Measurements from ENCODE around the gene DUOX1. TPM values are rescaled to one million over a fixed set of nuclear protein-coding genes. Genes with fewer than 3 reads are reported as not detected.

The DUOX1 gene
- total and polyA plus RNA-seq, 7 experiments from 2014 or later, result 0.05 to 2.0 (median 0.76) TPM; not detected in 3

DNA sequence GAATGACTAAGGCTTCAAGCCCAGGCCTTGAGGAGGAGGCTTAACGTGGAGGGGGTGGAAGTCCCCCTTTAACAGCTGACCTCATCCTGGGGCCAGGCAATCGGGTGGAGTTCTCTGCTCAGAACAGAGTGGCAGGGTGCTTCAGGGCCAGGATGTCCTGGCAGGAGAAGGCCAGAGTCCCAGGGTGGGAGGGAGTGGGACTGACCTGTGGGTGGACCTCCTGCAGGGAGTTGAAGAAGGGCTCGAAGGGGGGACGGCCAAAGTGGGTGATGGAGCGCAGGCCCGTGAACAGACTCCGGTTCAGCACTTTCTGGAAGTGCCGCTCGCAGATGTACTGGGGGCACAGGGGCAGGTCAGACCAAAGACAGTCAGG is 35.5 kb upstream of the DUOX1 start:
- no peaks in the 10 kb centered on the region for H3K4me1 Mint-ChIP-seq
- Histone ChIP-seq H3K27me3 (ENCODE audit: control insufficient read depth in 2 of 2, insufficient read depth in 2 of 2, low read length in 2 of 2) (no peaks in the 10 kb centered on the region), H3K4me1 (ENCODE audit: control insufficient read depth in 2 of 2, insufficient read depth in 2 of 2, low read length in 2 of 2) (no peaks in the 10 kb centered on the region), H3K4me3 (ENCODE audit: low read length) (no peak overlapping the region), H3K36me3 (ENCODE audit: control insufficient read depth in 2 of 3, insufficient read depth in 3 of 3, low read length in 3 of 3) (no peaks in the 10 kb centered on the region), H3K9me3 (ENCODE audit: control insufficient read depth in 2 of 3, low read length in 3 of 3) (no peaks in the 10 kb centered on the region), H3K27ac (ENCODE audit: low read depth, low read length) (no peak overlapping the region)
- peaks cover 9 to 25% (median 18%) of the 10 kb centered on the region in 5 donors for H3K27me3 Mint-ChIP-seq
- no peak overlapping the region for H3K27ac Mint-ChIP-seq
- ATAC-seq (no peak), DNase-seq (no peak)
- ChIA-PET CTCF (no interaction called here), POLR2A (no interaction called here)
- H3K4me3 Mint-ChIP-seq, result no peak overlapping the region
- no peaks in the 10 kb centered on the region for H3K36me3 Mint-ChIP-seq
- H3K9me3 Mint-ChIP-seq, result peaks cover 0 to 2% (median 0%) of the 10 kb centered on the region in 11 donors
- intact Hi-C loops (cut with micrococcal nuclease), result no loop called here

DNA sequence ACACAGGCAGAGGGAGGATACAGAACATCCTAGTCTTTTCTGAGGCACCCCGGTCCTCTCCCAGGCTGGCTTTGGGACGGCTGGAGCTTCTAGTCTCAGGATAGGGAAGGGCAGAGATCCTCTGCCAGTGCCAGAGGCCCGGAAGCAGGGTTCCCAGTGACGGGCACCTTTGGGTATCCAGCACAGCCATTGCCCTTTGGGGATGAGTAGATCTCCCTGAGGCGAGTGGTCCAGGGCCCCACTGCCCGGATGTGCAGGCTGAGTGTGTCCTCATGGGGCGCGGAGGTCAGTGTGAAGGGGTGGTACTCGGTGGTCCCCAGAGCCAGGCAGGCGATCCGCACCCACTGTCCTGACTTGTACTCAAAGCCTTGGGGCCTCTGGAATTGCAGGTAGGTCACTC is 34.1 kb upstream of the DUOX1 start:
- Histone ChIP-seq H3K9me3 (ENCODE audit: control insufficient read depth in 2 of 3, low read length in 3 of 3) (no peaks in the 10 kb centered on the region), H3K27ac (ENCODE audit: low read depth, low read length) (no peak overlapping the region), H3K27me3 (ENCODE audit: control insufficient read depth in 2 of 2, insufficient read depth in 2 of 2, low read length in 2 of 2) (no peaks in the 10 kb centered on the region), H3K4me1 (ENCODE audit: control insufficient read depth in 2 of 2, insufficient read depth in 2 of 2, low read length in 2 of 2) (no peaks in the 10 kb centered on the region), H3K4me3 (ENCODE audit: low read length) (no peak overlapping the region), H3K36me3 (ENCODE audit: control insufficient read depth in 2 of 3, insufficient read depth in 3 of 3, low read length in 3 of 3) (no peaks in the 10 kb centered on the region)
- no peaks in the 10 kb centered on the region for H3K4me1 Mint-ChIP-seq
- H3K9me3 Mint-ChIP-seq, result peaks cover 0 to 2% (median 0%) of the 10 kb centered on the region in 11 donors
- DNase-seq (peak in 1 of 9 donors; percentile 17), ATAC-seq (no peak)
- CTCF ChIA-PET, result no interaction called here
- H3K36me3 Mint-ChIP-seq, result no peaks in the 10 kb centered on the region
- intact Hi-C loops (cut with micrococcal nuclease), result no loop called here
- peaks cover 8 to 23% (median 11%) of the 10 kb centered on the region in 5 donors for H3K27me3 Mint-ChIP-seq
- H3K27ac Mint-ChIP-seq, result no peak overlapping the region
- H3K4me3 Mint-ChIP-seq, result no peak overlapping the region
- POLR2A ChIA-PET, result no interaction called here

DNA sequence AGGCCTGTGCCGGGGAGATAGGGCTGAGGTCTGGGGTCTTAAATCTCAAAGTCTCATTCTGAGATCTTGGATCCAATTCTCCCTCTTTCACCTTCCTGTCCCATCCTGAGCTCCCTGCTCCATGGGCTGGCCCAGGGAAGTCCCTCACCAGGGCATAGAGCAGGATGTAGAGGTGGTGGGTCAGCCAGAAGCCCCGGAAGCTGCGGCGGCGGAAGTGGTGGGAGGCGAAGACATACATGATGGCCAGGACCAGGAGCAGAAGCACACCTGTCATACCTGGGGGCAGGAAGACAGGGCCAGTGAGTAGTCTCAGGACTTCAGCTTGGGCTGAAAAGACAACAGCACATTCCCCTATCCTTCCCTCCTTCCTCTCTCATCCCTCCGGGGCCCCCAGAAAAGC is 32.3 kb upstream of the DUOX1 start:
- DNase-seq, result no peak
- no peaks in the 10 kb centered on the region for H3K4me1 Mint-ChIP-seq
- Histone ChIP-seq H3K36me3 (ENCODE audit: control insufficient read depth in 2 of 3, insufficient read depth in 3 of 3, low read length in 3 of 3) (no peaks in the 10 kb centered on the region), H3K9me3 (ENCODE audit: control insufficient read depth in 2 of 3, low read length in 3 of 3) (no peaks in the 10 kb centered on the region), H3K27ac (ENCODE audit: low read depth, low read length) (no peak overlapping the region), H3K4me1 (ENCODE audit: control insufficient read depth in 2 of 2, insufficient read depth in 2 of 2, low read length in 2 of 2) (no peaks in the 10 kb centered on the region), H3K27me3 (ENCODE audit: control insufficient read depth in 2 of 2, insufficient read depth in 2 of 2, low read length in 2 of 2) (no peaks in the 10 kb centered on the region), H3K4me3 (ENCODE audit: low read length) (no peak overlapping the region)
- no peak overlapping the region for H3K4me3 Mint-ChIP-seq
- ChIA-PET CTCF (interaction anchor here (0.6 kb wide), 1 partner anchor 221 kb away, joined by 3 read pairs; no protein-coding TSS in a partner anchor), POLR2A (no interaction called here)
- H3K9me3 Mint-ChIP-seq, result no peaks in the 10 kb centered on the region
- peaks cover 0 to 28% (median 3%) of the 10 kb centered on the region in 5 donors for H3K27me3 Mint-ChIP-seq
- intact Hi-C loops (cut with micrococcal nuclease), result no loop called here
- ATAC-seq, result no peak
- H3K27ac Mint-ChIP-seq, result no peak overlapping the region
- no peaks in the 10 kb centered on the region for H3K36me3 Mint-ChIP-seq

DNA sequence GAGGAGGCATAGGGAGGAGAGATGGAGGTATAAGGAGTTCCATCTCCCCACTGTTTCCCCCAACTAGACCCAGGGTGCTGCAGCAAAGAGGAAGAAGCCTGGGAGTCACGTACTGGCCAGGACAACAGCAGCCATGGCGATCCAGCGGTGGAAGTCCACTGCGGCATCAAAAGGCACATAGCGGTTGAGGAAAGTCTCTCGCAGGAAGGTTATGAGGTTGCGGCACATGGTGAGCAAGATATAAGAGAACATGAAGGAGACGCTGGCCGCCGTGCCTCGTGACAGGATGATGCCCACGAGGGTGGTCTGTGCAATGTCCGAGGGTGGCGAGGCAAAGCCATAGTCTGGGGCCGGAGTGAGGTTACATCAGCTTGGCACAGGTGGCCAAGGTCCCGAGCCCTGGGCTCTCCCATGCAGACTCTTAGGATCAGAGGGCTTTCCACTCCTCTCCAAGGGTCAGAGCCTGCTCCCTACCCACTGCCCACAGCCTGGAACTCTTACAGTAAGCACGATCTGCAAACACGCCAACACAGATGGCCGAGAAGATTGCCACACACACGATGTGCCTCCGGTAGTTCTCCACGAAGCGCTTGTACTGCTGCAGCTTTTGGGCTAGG is 30.1 kb upstream of the DUOX1 start:
- Mint-ChIP-seq H3K27me3 (peaks cover 0 to 23% (median 3%) of the 10 kb centered on the region in 5 donors), H3K4me1 (no peaks in the 10 kb centered on the region), H3K9me3 (no peaks in the 10 kb centered on the region), H3K36me3 (no peaks in the 10 kb centered on the region), H3K27ac (no peak overlapping the region), H3K4me3 (no peak overlapping the region)
- Histone ChIP-seq H3K4me3 (ENCODE audit: low read length) (no peak overlapping the region), H3K4me1 (ENCODE audit: control insufficient read depth in 2 of 2, insufficient read depth in 2 of 2, low read length in 2 of 2) (no peaks in the 10 kb centered on the region), H3K36me3 (ENCODE audit: control insufficient read depth in 2 of 3, insufficient read depth in 3 of 3, low read length in 3 of 3) (no peaks in the 10 kb centered on the region), H3K9me3 (ENCODE audit: control insufficient read depth in 2 of 3, low read length in 3 of 3) (no peaks in the 10 kb centered on the region), H3K27me3 (ENCODE audit: control insufficient read depth in 2 of 2, insufficient read depth in 2 of 2, low read length in 2 of 2) (no peaks in the 10 kb centered on the region), H3K27ac (ENCODE audit: low read depth, low read length) (no peak overlapping the region)
- CTCF ChIA-PET, result no interaction called here
- intact Hi-C loops (cut with micrococcal nuclease), result no loop called here
- ATAC-seq, result no peak
- no peak for DNase-seq
- POLR2A ChIA-PET, result no interaction called here

DNA sequence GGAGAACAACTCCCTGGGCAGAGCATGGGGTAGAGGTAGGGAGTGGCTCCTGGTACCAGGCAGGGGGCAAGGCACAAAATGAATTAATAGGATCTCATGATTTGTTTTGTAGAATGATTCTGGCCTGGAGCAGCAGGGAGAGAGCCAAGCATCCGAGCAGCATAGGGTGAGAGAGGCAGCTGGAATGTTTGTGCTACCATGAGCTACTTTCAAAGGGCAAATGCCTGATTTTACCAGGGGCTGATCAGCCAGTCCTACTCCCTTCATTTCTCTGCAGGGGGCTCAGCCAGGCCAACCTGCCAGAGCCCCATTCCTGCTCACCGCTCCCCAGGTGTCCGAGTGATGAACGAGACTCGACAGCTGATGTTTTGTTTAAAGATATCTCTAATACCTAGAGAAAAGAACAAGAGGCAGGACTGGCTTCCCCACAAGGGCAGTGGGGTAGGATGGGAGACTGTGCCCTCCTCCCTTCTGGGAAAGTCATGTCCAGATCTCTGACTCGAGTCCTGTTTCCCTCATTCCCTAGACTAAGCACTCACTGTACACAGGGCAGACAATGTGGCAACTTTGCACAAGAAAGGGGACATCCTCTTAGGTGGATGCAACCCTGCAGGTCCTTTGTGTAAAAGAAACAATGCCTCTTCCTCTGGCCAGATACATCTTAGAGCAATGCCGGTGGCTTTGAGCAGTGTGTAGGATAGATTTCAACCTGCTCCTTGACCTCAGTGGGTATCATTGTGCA is 28.7 kb upstream of the DUOX1 start:
- POLR2A ChIA-PET, result no interaction called here
- intact Hi-C loops (cut with micrococcal nuclease), result no loop called here
- ATAC-seq (no peak), DNase-seq (no peak)
- CTCF ChIA-PET, result no interaction called here
- Histone ChIP-seq H3K27ac (ENCODE audit: low read depth, low read length) (no peak overlapping the region), H3K27me3 (ENCODE audit: control insufficient read depth in 2 of 2, insufficient read depth in 2 of 2, low read length in 2 of 2) (no peaks in the 10 kb centered on the region), H3K36me3 (ENCODE audit: control insufficient read depth in 2 of 3, insufficient read depth in 3 of 3, low read length in 3 of 3) (no peaks in the 10 kb centered on the region), H3K4me1 (ENCODE audit: control insufficient read depth in 2 of 2, insufficient read depth in 2 of 2, low read length in 2 of 2) (no peaks in the 10 kb centered on the region), H3K4me3 (ENCODE audit: low read length) (no peak overlapping the region), H3K9me3 (ENCODE audit: control insufficient read depth in 2 of 3, low read length in 3 of 3) (no peaks in the 10 kb centered on the region)
- H3K27ac Mint-ChIP-seq, result no peak overlapping the region
- H3K36me3 Mint-ChIP-seq, result no peaks in the 10 kb centered on the region
- no peaks in the 10 kb centered on the region for H3K9me3 Mint-ChIP-seq
- H3K4me1 Mint-ChIP-seq, result no peaks in the 10 kb centered on the region
- H3K27me3 Mint-ChIP-seq, result peaks cover 0 to 23% (median 5%) of the 10 kb centered on the region in 5 donors
- no peak overlapping the region for H3K4me3 Mint-ChIP-seq

DNA sequence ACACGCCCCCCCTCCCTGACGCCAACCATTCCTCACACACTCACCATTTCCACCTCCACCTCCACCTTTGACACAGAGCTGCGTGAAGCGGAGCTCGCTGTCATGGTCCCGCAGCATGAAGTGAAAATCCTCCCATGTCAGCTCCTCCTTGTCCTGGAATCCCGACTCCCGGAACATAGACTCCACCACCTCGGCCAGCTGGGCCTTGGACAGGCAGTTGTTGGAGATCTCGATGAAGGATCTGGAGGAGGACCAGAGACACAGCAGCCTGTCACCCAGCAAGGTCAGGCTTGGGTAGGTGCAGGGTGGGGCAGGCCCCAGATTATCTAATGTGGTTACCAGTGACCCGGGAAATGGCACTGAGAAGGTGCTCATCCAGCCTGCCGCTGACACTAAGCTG is 28.0 kb upstream of the DUOX1 start:
- Mint-ChIP-seq H3K27ac (no peak overlapping the region), H3K4me1 (no peaks in the 10 kb centered on the region), H3K9me3 (no peaks in the 10 kb centered on the region), H3K4me3 (no peak overlapping the region), H3K36me3 (no peaks in the 10 kb centered on the region), H3K27me3 (peaks cover 0 to 23% (median 8%) of the 10 kb centered on the region in 5 donors)
- no peaks in the 10 kb centered on the region for H3K36me3 ChIP-seq (ENCODE audit: control insufficient read depth in 2 of 3, insufficient read depth in 3 of 3, low read length in 3 of 3)
- CTCF ChIA-PET, result no interaction called here
- H3K4me1 ChIP-seq (ENCODE audit: control insufficient read depth in 2 of 2, insufficient read depth in 2 of 2, low read length in 2 of 2), result no peaks in the 10 kb centered on the region
- POLR2A ChIA-PET, result no interaction called here
- no peak for DNase-seq
- no peak for ATAC-seq
- intact Hi-C loops (cut with micrococcal nuclease), result no loop called here
- no peak overlapping the region for H3K27ac ChIP-seq (ENCODE audit: low read depth, low read length)
- no peaks in the 10 kb centered on the region for H3K9me3 ChIP-seq (ENCODE audit: control insufficient read depth in 2 of 3, low read length in 3 of 3)
- no peak overlapping the region for H3K4me3 ChIP-seq (ENCODE audit: low read length)
- H3K27me3 ChIP-seq (ENCODE audit: control insufficient read depth in 2 of 2, insufficient read depth in 2 of 2, low read length in 2 of 2), result no peaks in the 10 kb centered on the region

DNA sequence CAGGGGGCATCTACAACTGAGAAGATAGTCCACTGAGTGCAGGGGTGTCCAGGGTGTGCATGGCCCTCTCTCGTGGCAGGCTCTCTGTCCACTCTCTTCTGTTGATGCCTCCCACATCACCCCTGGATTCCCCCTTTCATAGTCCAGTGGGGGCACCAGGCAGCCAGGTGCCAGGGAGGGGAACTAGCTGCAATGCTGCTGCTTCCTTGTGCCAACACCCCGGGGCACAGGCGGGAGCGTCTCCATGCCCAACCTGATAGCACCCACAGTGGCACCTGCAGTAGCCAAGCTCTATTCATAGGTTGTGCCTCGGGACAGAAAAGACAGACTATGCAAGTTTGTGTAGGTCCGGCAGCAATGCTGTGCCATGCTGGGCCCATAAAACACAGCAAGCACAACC is 27.6 kb upstream of the DUOX1 start:
- CTCF ChIA-PET, result no interaction called here
- no peak overlapping the region for H3K4me3 Mint-ChIP-seq
- Histone ChIP-seq H3K9me3 (ENCODE audit: control insufficient read depth in 2 of 3, low read length in 3 of 3) (no peaks in the 10 kb centered on the region), H3K27ac (ENCODE audit: low read depth, low read length) (no peak overlapping the region), H3K36me3 (ENCODE audit: control insufficient read depth in 2 of 3, insufficient read depth in 3 of 3, low read length in 3 of 3) (no peaks in the 10 kb centered on the region), H3K4me1 (ENCODE audit: control insufficient read depth in 2 of 2, insufficient read depth in 2 of 2, low read length in 2 of 2) (no peaks in the 10 kb centered on the region), H3K27me3 (ENCODE audit: control insufficient read depth in 2 of 2, insufficient read depth in 2 of 2, low read length in 2 of 2) (no peaks in the 10 kb centered on the region), H3K4me3 (ENCODE audit: low read length) (no peak overlapping the region)
- no peaks in the 10 kb centered on the region for H3K9me3 Mint-ChIP-seq
- no peaks in the 10 kb centered on the region for H3K36me3 Mint-ChIP-seq
- H3K27ac Mint-ChIP-seq, result no peak overlapping the region
- no peaks in the 10 kb centered on the region for H3K4me1 Mint-ChIP-seq
- H3K27me3 Mint-ChIP-seq, result peaks cover 3 to 25% (median 11%) of the 10 kb centered on the region in 5 donors
- ATAC-seq (no peak), DNase-seq (no peak)
- POLR2A ChIA-PET, result no interaction called here
- intact Hi-C loops (cut with micrococcal nuclease), result no loop called here
